HEK293 (cell line): ENCODE measurements around the gene WASF1.

Source experiments
- CTCF ChIA-PET: fragments of 350-600 bp; formaldehyde crosslinking; extraction: SDS; loops from one replicate; lab custom pipeline; 2021; ENCODE audit warnings: antibody characterized with exemption; lab: Yijun Ruan, JAX
- POLR2A ChIA-PET: fragments of 300-600 bp; formaldehyde crosslinking; extraction: SDS; loops from one replicate; lab custom pipeline; 2020; ENCODE audit warnings: antibody characterized with exemption, inconsistent platforms; lab: Yijun Ruan, JAX
- H3K27ac ChIP-seq: fragments of 200-500 bp; sonication (Bioruptor generic); 2 replicates; pipeline ENCODE4 v1.5.1; 2014; ENCODE audit warnings: low read depth, low read length, control low read depth, inconsistent platforms; ENCODE audit errors: extremely low read depth
- H3K36me3 ChIP-seq, 2 experiments: fragments of 200-500 bp in 1 of 2; sonication (Bioruptor generic) in 1 of 2; 1 replicate in 1 of 2; 2 replicates in 1 of 2; pipeline ENCODE4 v1.5.1; 2014 to 2017; ENCODE audit warnings: inconsistent platforms in 2 of 2, low read length in 2 of 2; ENCODE audit not compliant: control insufficient read depth in 2 of 2, insufficient read depth in 1 of 2
- H3K4me1 ChIP-seq: fragments of 200-500 bp; sonication (Bioruptor generic); 2 replicates; pipeline ENCODE4 v1.5.1; 2014; ENCODE audit warnings: mild to moderate bottlenecking, low read length, inconsistent platforms; ENCODE audit not compliant: control insufficient read depth, insufficient read depth
- H3K4me3 ChIP-seq: 2 replicates; pipeline ENCODE4 v1.5.1; 2011; ENCODE audit warnings: low read depth, mild to moderate bottlenecking, control low read depth, low read length, moderate library complexity
- H3K9me3 ChIP-seq: fragments of 200-500 bp; sonication (Bioruptor generic); 2 replicates; pipeline ENCODE4 v1.5.1; 2014; ENCODE audit warnings: low read depth, low read length, inconsistent platforms; ENCODE audit not compliant: control insufficient read depth, insufficient read depth
- AEBP2 ChIP-seq: fragments of 450-650 bp; formaldehyde crosslinking; IDR thresholded peaks from 2 replicates; pipeline ENCODE4 v1.5.1; 2016; ENCODE audit warnings: missing biosample characterization, missing genetic modification characterization, borderline replicate concordance
- KLF8 ChIP-seq: fragments of 450-650 bp; formaldehyde crosslinking; IDR thresholded peaks from 2 replicates; pipeline ENCODE4 v1.5.1; 2016; ENCODE audit warnings: missing biosample characterization, missing genetic modification characterization
- PATZ1 ChIP-seq: fragments of 450-650 bp; formaldehyde crosslinking; IDR thresholded peaks from 2 replicates; pipeline ENCODE4 v1.5.1; 2016; ENCODE audit warnings: missing biosample characterization, missing genetic modification characterization
- PRDM6 ChIP-seq: fragments of 450-650 bp; formaldehyde crosslinking; IDR thresholded peaks from 2 replicates; pipeline ENCODE4 v1.5.1; 2017; ENCODE audit warnings: missing biosample characterization, missing genetic modification characterization
- ZBTB44 ChIP-seq: fragments of 450-650 bp; IDR thresholded peaks from 2 replicates; pipeline ENCODE4 v1.5.1; 2018; ENCODE audit warnings: missing biosample characterization, mild to moderate bottlenecking, missing genetic modification characterization
- ZFP69B ChIP-seq: fragments of 450-650 bp; formaldehyde crosslinking; IDR thresholded peaks from 2 replicates; pipeline ENCODE4 v1.5.1; 2016; ENCODE audit warnings: missing biosample characterization, missing genetic modification characterization
- ZNF155 ChIP-seq: fragments of 450-650 bp; formaldehyde crosslinking; IDR thresholded peaks from 2 replicates; pipeline ENCODE4 v1.5.1; 2016; ENCODE audit warnings: missing biosample characterization, missing genetic modification characterization
- ZNF169 ChIP-seq: fragments of 450-650 bp; formaldehyde crosslinking; IDR thresholded peaks from 2 replicates; pipeline ENCODE4 v1.5.1; 2016; ENCODE audit warnings: missing biosample characterization, missing genetic modification characterization
- ZNF302 ChIP-seq: fragments of 450-650 bp; formaldehyde crosslinking; IDR thresholded peaks from 2 replicates; pipeline ENCODE4 v1.5.1; 2016; ENCODE audit warnings: missing biosample characterization, missing genetic modification characterization, low read depth
- ZNF37A ChIP-seq: fragments of 450-650 bp; IDR thresholded peaks from 2 replicates; pipeline ENCODE4 v1.5.1; 2018; ENCODE audit warnings: missing biosample characterization, missing genetic modification characterization
- ZNF416 ChIP-seq: fragments of 450-650 bp; formaldehyde crosslinking; IDR thresholded peaks from 2 replicates; pipeline ENCODE4 v1.5.1; 2016; ENCODE audit warnings: missing biosample characterization, missing genetic modification characterization
- ZNF530 ChIP-seq: fragments of 450-650 bp; formaldehyde crosslinking; IDR thresholded peaks from 2 replicates; pipeline ENCODE4 v1.5.1; 2016; ENCODE audit warnings: low read depth, missing biosample characterization, missing genetic modification characterization
- ZNF544 ChIP-seq: fragments of 450-650 bp; formaldehyde crosslinking; IDR thresholded peaks from 2 replicates; pipeline ENCODE4 v1.5.0; 2017; ENCODE audit warnings: missing biosample characterization, missing genetic modification characterization
- ZNF549 ChIP-seq: fragments of 450-650 bp; IDR thresholded peaks from 2 replicates; pipeline ENCODE4 v1.5.1; 2018; ENCODE audit warnings: missing biosample characterization, missing genetic modification characterization, mild to moderate bottlenecking, inconsistent platforms, moderate library complexity
- ZNF560 ChIP-seq: fragments of 450-650 bp; formaldehyde crosslinking; IDR thresholded peaks from 2 replicates; pipeline ENCODE4 v1.5.1; 2017; ENCODE audit warnings: missing biosample characterization, missing genetic modification characterization, borderline replicate concordance
- ZNF670 ChIP-seq: fragments of 450-650 bp; formaldehyde crosslinking; IDR thresholded peaks from 2 replicates; pipeline ENCODE4 v1.5.1; 2016; ENCODE audit warnings: missing biosample characterization, missing genetic modification characterization, low read depth
- ZNF677 ChIP-seq: fragments of 450-650 bp; IDR thresholded peaks from 2 replicates; pipeline ENCODE4 v1.5.0; 2018; ENCODE audit warnings: missing biosample characterization, mild to moderate bottlenecking, missing genetic modification characterization, moderate library complexity
- ZNF792 ChIP-seq: fragments of 450-650 bp; formaldehyde crosslinking; IDR thresholded peaks from 2 replicates; pipeline ENCODE4 v1.5.1; 2016; ENCODE audit warnings: missing biosample characterization, missing genetic modification characterization
- ZNF830 ChIP-seq: fragments of 450-650 bp; IDR thresholded peaks from 2 replicates; pipeline ENCODE4 v1.5.0; 2018; ENCODE audit warnings: missing biosample characterization, missing genetic modification characterization, low read depth, mild to moderate bottlenecking, moderate library complexity
- ZXDB ChIP-seq: fragments of 450-650 bp; formaldehyde crosslinking; IDR thresholded peaks from 2 replicates; pipeline ENCODE4 v1.5.1; 2016; ENCODE audit warnings: missing biosample characterization, missing genetic modification characterization

Gene WASF1

GRCh38 chr6:110207652-110208051, 28.2 kb upstream of the WASF1 start (continued):
- TF ChIP-seq ZNF549 (0 out of 2 replicates have a peak, but pooled peaks have one; percentile 19), PRDM6 (no peak), AEBP2 (no peak), ZNF792 (tag by site-specific recombination) (no peak), ZNF169 (tag by site-specific recombination) (no peak), ZNF677 (tag by site-specific recombination) (peak; percentile 33; the same call in 1 of the 2 replicates), ZBTB44 (tag by site-specific recombination) (no peak), ZNF544 (tag by site-specific recombination) (no peak), ZNF37A (0 out of 2 replicates have a peak, but pooled peaks have one; percentile 63), ZNF670 (tag by site-specific recombination) (no peak), ZFP69B (no peak), ZNF530 (tag by site-specific recombination) (no peak), PATZ1 (tag by site-specific recombination) (no peak), ZNF560 (no peak), ZNF302 (no peak), ZNF416 (no peak), ZNF830 (tag by site-specific recombination) (peak; percentile 61; the same call in 1 of the 2 replicates)

- ChIA-PET POLR2A (no interaction called here), CTCF (interaction anchor here (0.6 kb wide), 1 partner anchor 704 kb away, joined by 4 read pairs; no protein-coding TSS in a partner anchor)
- H3K9me3 ChIP-seq = no peaks in the 10 kb centered on the region
- TF ChIP-seq ZNF155 = no peak
- no peak for TF ChIP-seq KLF8 (tag by site-specific recombination)
- TF ChIP-seq ZXDB (tag by site-specific recombination) = peak; percentile 84
- H3K36me3 ChIP-seq = peaks cover 2 to 3% of the 10 kb centered on the region in 2 experiments; a peak in 2 of 3 replicates
- peaks cover 10% of the 10 kb centered on the region; the same call in 1 of the 2 replicates for H3K4me1 ChIP-seq
- no peak overlapping the region for H3K4me3 ChIP-seq
- no peak overlapping the region for H3K27ac ChIP-seq
These were observed 21.8 kb upstream of the WASF1 start for GRCh38 chr6:110201151-110201884.
